HG03575 (cell line): ENCODE data around the gene ABHD17A.

Experiments
- ATAC-seq: cut with Tn5 transposase; IDR thresholded peaks from one replicate; pipeline ENCODE4 v1.9.1; 2021; ENCODE audit not compliant: unreplicated experiment, insufficient number of reproducible peaks, low FRiP score; ENCODE audit errors: extremely low read depth

The ABHD17A gene

GRCh38 chr19:1847348-1847683 lies 38.0 kb downstream of the ABHD17A start:
- no peak for ATAC-seq

GRCh38 chr19:1846517-1847204 lies 38.6 kb downstream of the ABHD17A start:
- no peak for ATAC-seq

- ATAC-seq, result no peak
These were observed 39.7 kb downstream of the ABHD17A start for GRCh38 chr19:1845642-1846041.

- no peak for ATAC-seq
These were observed 40.2 kb downstream of the ABHD17A start for GRCh38 chr19:1845125-1845515.

GRCh38 chr19:1844513-1845124 lies 40.7 kb downstream of the ABHD17A start:
- no peak for ATAC-seq

- no peak for ATAC-seq
These were observed 41.5 kb downstream of the ABHD17A start for GRCh38 chr19:1843646-1844394.

- ATAC-seq, result no peak
These were observed 42.2 kb downstream of the ABHD17A start for GRCh38 chr19:1843116-1843515.

GRCh38 chr19:1841209-1841924 lies 43.9 kb downstream of the ABHD17A start:
- no peak for ATAC-seq

GRCh38 chr19:1840541-1841115 lies 44.7 kb downstream of the ABHD17A start:
- no peak for ATAC-seq

GRCh38 chr19:1839658-1840540 lies 45.4 kb downstream of the ABHD17A start:
- no peak for ATAC-seq

- no peak for ATAC-seq
These were observed 47.6 kb downstream of the ABHD17A start for GRCh38 chr19:1837625-1838105.

GRCh38 chr19:1837222-1837565 lies 48.1 kb downstream of the ABHD17A start:
- ATAC-seq, result no peak

GRCh38 chr19:1836458-1837221 lies 48.7 kb downstream of the ABHD17A start:
- no peak for ATAC-seq

GRCh38 chr19:1833540-1833939 lies 51.8 kb downstream of the ABHD17A start:
- ATAC-seq, result no peak

- no peak for ATAC-seq
These were observed 53.1 kb downstream of the ABHD17A start for GRCh38 chr19:1832046-1832663.

GRCh38 chr19:1830978-1831377 lies 54.3 kb downstream of the ABHD17A start:
- ATAC-seq, result no peak

- ATAC-seq, result no peak
These were observed 54.7 kb downstream of the ABHD17A start for GRCh38 chr19:1830568-1830967.
